K562 (cell line): ENCODE data around the gene ANTKMT. TPM values are rescaled to one million over a fixed set of nuclear protein-coding genes. Genes with fewer than 3 reads are reported as not detected.

Experiments used
- ATAC-seq: fragments of 200-7000 bp; cut with Tn5 transposase; 3 replicates; pipeline ENCODE4 v1.9.1; 2020; ENCODE audit warnings: moderate library complexity
- BruUV-seq: library from RNA; stranded (reverse); fragments of 400-500 nt; replicated peaks from 2 replicates; lab custom pipeline; 2021; lab: Mats Ljungman, UMichigan
- CTCF ChIA-PET: fragments of 300-600 bp; formaldehyde crosslinking; extraction: SDS; loops from one replicate; lab custom pipeline; 2021; ENCODE audit warnings: low intra/inter-chr PET ratio; lab: Yijun Ruan, JAX
- POLR2A ChIA-PET: fragments of 300-600, 350-650 bp; sonication (Branson Sonifier 250); formaldehyde crosslinking; extraction: SDS; loops from one replicate; lab custom pipeline; 2021; ENCODE audit warnings: antibody characterized with exemption, inconsistent platforms; lab: Yijun Ruan, JAX
- DNase-seq, 4 experiments: peaks; one replicate each; pipeline versions ENCODE4 v3.0.0 to v3.0.0-alpha.2; 2011 to 2018; ENCODE audit warnings: low spot score in 3 of 4, mixed read lengths in 3 of 4; ENCODE audit errors: extremely low read depth in 1 of 4
- FAIRE-seq: peaks from 2 replicates; lab custom pipeline; 2011; peaks lifted over from hg19 to GRCh38; lab: Jason Lieb, UNC
- H2AFZ ChIP-seq: 2 replicates; pipeline ENCODE4 v1.6.0; 2011; ENCODE audit warnings: low read depth, low read length, control low read depth, inconsistent platforms
- H3K27ac ChIP-seq: fragments of 200-600 bp; 3 replicates; pipeline ENCODE4 v1.8.0; 2011; ENCODE audit warnings: low read depth, mild to moderate bottlenecking, control low read depth, inconsistent platforms, low read length, moderate library complexity, mixed read lengths; ENCODE audit errors: extremely low read depth
- H3K27me3 ChIP-seq, 2 experiments: fragments of 300-600 bp in 1 of 2; 2 replicates in 1 of 2; 3 replicates in 1 of 2; pipeline versions ENCODE4 v1.6.0 to v1.8.0; 2011; ENCODE audit warnings: inconsistent platforms in 2 of 2, low read length in 2 of 2, mild to moderate bottlenecking in 1 of 2, mixed read lengths in 1 of 2, moderate library complexity in 1 of 2; ENCODE audit not compliant: control insufficient read depth in 2 of 2, insufficient read depth in 2 of 2
- H3K36me3 ChIP-seq: fragments of 300-600 bp; 3 replicates; pipeline ENCODE4 v1.8.0; 2011; ENCODE audit warnings: mild to moderate bottlenecking, low read length, inconsistent platforms; ENCODE audit not compliant: control insufficient read depth, insufficient read depth
- H3K4me1 ChIP-seq, 2 experiments: fragments of 200-600 bp in 1 of 2; replicated peaks in 1 of 2; 2 replicates in 1 of 2; 3 replicates in 1 of 2; pipeline versions ENCODE4 v1.5.1 to v1.8.0; 2011; ENCODE audit warnings: inconsistent platforms in 2 of 2, low read length in 2 of 2, mild to moderate bottlenecking in 1 of 2, mixed read lengths in 1 of 2, moderate library complexity in 1 of 2; ENCODE audit not compliant: control insufficient read depth in 2 of 2, insufficient read depth in 2 of 2
- H3K4me2 ChIP-seq: 2 replicates; pipeline ENCODE4 v1.6.1; 2011; ENCODE audit warnings: low read length, control low read depth, inconsistent platforms, mixed read lengths; ENCODE audit not compliant: insufficient read depth
- H3K4me3 ChIP-seq: fragments of 200-600 bp; sonication (generic), shearing (Covaris generic); 2 replicates; pipeline ENCODE4 v1.5.1; 2016; ENCODE audit warnings: control low read depth, inconsistent platforms
- H3K79me2 ChIP-seq: fragments of 200-600 bp; 3 replicates; pipeline ENCODE4 v1.8.0; 2011; ENCODE audit warnings: low read length, inconsistent platforms; ENCODE audit not compliant: control insufficient read depth, insufficient read depth
- H3K9ac ChIP-seq, 2 experiments: 2 replicates each; pipeline versions ENCODE4 v1.6.0 to v1.6.1; 2011; ENCODE audit warnings: low read depth in 2 of 2, low read length in 2 of 2, control low read depth in 1 of 2, inconsistent platforms in 1 of 2, mild to moderate bottlenecking in 1 of 2, mixed read lengths in 1 of 2; ENCODE audit not compliant: insufficient read depth in 1 of 2
- H3K9me1 ChIP-seq: one replicate; pipeline ENCODE4 v1.6.0; 2011; ENCODE audit warnings: inconsistent platforms, mild to moderate bottlenecking, low read length, moderate library complexity; ENCODE audit not compliant: control insufficient read depth, insufficient read depth
- H3K9me3 ChIP-seq: replicated peaks from 2 replicates; pipeline ENCODE4 v1.5.1; 2011; ENCODE audit warnings: low read depth, low read length, inconsistent platforms; ENCODE audit not compliant: control insufficient read depth, insufficient read depth
- H4K20me1 ChIP-seq: replicated peaks from 2 replicates; pipeline ENCODE4 v1.6.1; 2011; ENCODE audit warnings: low read length, inconsistent platforms, mixed read lengths; ENCODE audit not compliant: control insufficient read depth, insufficient read depth
- ARID1B ChIP-seq: fragments of 450-650 bp; IDR thresholded peaks from 2 replicates; pipeline ENCODE4 v1.6.1; 2016; ENCODE audit warnings: antibody characterized with exemption, mild to moderate bottlenecking, inconsistent platforms
- ARID2 ChIP-seq: fragments of 450-650 bp; IDR thresholded peaks from 2 replicates; pipeline ENCODE4 v1.6.1; 2017; ENCODE audit warnings: antibody characterized with exemption, mild to moderate bottlenecking
- EGR1 ChIP-seq: fragments of 450-650 bp; conservative IDR thresholded peaks from 2 replicates; pipeline ENCODE4 v1.6.1; 2017; ENCODE audit warnings: mild to moderate bottlenecking
- ELF2 ChIP-seq: fragments of 250-450 bp; sonication (Bioruptor Pico); IDR thresholded peaks from 2 replicates; pipeline ENCODE4 v1.5.0; 2021; ENCODE audit warnings: mild to moderate bottlenecking
- ESRRA ChIP-seq: fragments of 450-650 bp; IDR thresholded peaks from 2 replicates; pipeline ENCODE4 v1.6.1; 2014; ENCODE audit warnings: low read depth, mild to moderate bottlenecking, moderate library complexity, borderline replicate concordance
- JUNB ChIP-seq: fragments of 450-650 bp; formaldehyde crosslinking; conservative IDR thresholded peaks from 2 replicates; pipeline ENCODE4 v1.4.0; 2020; ENCODE audit warnings: mild to moderate bottlenecking
- JUND ChIP-seq, 2 experiments: IDR thresholded peaks; 2 replicates in 1 of 2; 3 replicates in 1 of 2; pipeline ENCODE4 v1.6.1; 2011; ENCODE audit warnings: borderline replicate concordance in 2 of 2, low read depth in 2 of 2, low read length in 2 of 2, improper control_type of control experiment in 1 of 2, missing biosample characterization in 1 of 2, missing genetic modification characterization in 1 of 2, missing genetic modification reagents in 1 of 2
- MEIS2 ChIP-seq: fragments of 450-650 bp; IDR thresholded peaks from 2 replicates; pipeline ENCODE4 v1.6.1; 2014; ENCODE audit warnings: mild to moderate bottlenecking; ENCODE audit not compliant: partially characterized antibody
- MIER1 ChIP-seq: fragments of 450-650 bp; IDR thresholded peaks from 2 replicates; pipeline ENCODE4 v1.6.1; 2016; ENCODE audit warnings: antibody characterized with exemption, mild to moderate bottlenecking, low read depth
- NRF1 ChIP-seq, 2 experiments: fragments of 450-650 bp; IDR thresholded peaks in 1 of 2; conservative IDR thresholded peaks in 1 of 2; 2 replicates each; pipeline ENCODE4 v1.6.1; 2014; ENCODE audit warnings: mild to moderate bottlenecking in 2 of 2
- RFX1 ChIP-seq: fragments of 450-650 bp; IDR thresholded peaks from 2 replicates; pipeline ENCODE4 v1.6.1; 2016; ENCODE audit warnings: mild to moderate bottlenecking, moderate library complexity
- RFX7 ChIP-seq: fragments of 250-450 bp; sonication (Bioruptor Pico); IDR thresholded peaks from 2 replicates; pipeline ENCODE4 v1.5.1; 2021; ENCODE audit warnings: mild to moderate bottlenecking
- RHOXF2B ChIP-seq: fragments of 250-450 bp; sonication (Bioruptor Pico); conservative IDR thresholded peaks from 2 replicates; pipeline ENCODE4 v1.5.1; 2021
- SMAD2 ChIP-seq: fragments of 150-350 bp; IDR thresholded peaks from 2 replicates; pipeline ENCODE4 v1.6.1; 2014; ENCODE audit warnings: low read depth, mild to moderate bottlenecking, low read length
- VEZF1 ChIP-seq: fragments of 200-800 bp; sonication (Bioruptor generic); IDR thresholded peaks from 2 replicates; pipeline ENCODE4 v1.6.1; 2017; ENCODE audit warnings: missing genetic modification characterization, missing compliant biosample characterization
- YY1 ChIP-seq, 3 experiments: IDR thresholded peaks; 2 replicates each; pipeline ENCODE4 v1.6.1; 2011; ENCODE audit warnings: low read length in 2 of 3, mild to moderate bottlenecking in 2 of 3, moderate library complexity in 2 of 3, borderline replicate concordance in 1 of 3, control low read depth in 1 of 3, low read depth in 1 of 3; ENCODE audit not compliant: insufficient read depth in 3 of 3, insufficient replicate concordance in 2 of 3, control insufficient read depth in 1 of 3, insufficient read length in 1 of 3; ENCODE audit errors: extremely low read depth in 1 of 3
- ZBTB2 ChIP-seq: fragments of 450-650 bp; IDR thresholded peaks from 2 replicates; pipeline ENCODE4 v1.6.1; 2016; ENCODE audit warnings: antibody characterized with exemption
- ZNF140 ChIP-seq: fragments of 250-450 bp; sonication (Bioruptor Pico); IDR thresholded peaks from 2 replicates; pipeline ENCODE4 v1.8.0; 2021; ENCODE audit warnings: moderate library complexity, mild to moderate bottlenecking, inconsistent platforms
- ZNF76 ChIP-seq: fragments of 250-450 bp; sonication (Bioruptor Pico); IDR thresholded peaks from 2 replicates; pipeline ENCODE4 v1.4.0; 2020; ENCODE audit warnings: mild to moderate bottlenecking, moderate library complexity, borderline replicate concordance
- WGBS: fragments of 100-300 bp; shearing (Covaris generic); methylation state at CpG from one replicate; pipeline ENCODE4 v1.1.6; 2016; ENCODE audit warnings: low coverage, mixed read lengths; ENCODE audit not compliant: insufficient coverage; ENCODE audit errors: missing lambda C conversion rate; 5-methylcytosine and 5-hydroxymethylcytosine counted together
- in situ Hi-C: fragments of 300-500 bp; cut with MboI; formaldehyde crosslinking; loops from 4 replicates; pipeline ENCODE4 v1.15.0; 2018; ENCODE audit warnings: inconsistent platforms, mixed read lengths
- intact Hi-C: fragments of 100-400 bp; cut with micrococcal nuclease; formaldehyde crosslinking; loops from 2 replicates; pipeline ENCODE4 v1.14.2; 2022
- polyA plus RNA-seq, 8 experiments: library from polyadenylated mRNA; depleted of rRNA in 4 of 8; stranded (reverse) in 5 of 8; unstranded in 3 of 8; fragments of >200 nt; fragmentation: Nextera tagmentation in 2 of 8; fragmentation: Illumina TruSeq in 1 of 8; extraction: Ambion mirVana in 2 of 8; extraction: Trizol in 1 of 8; gene quantifications; 2 replicates each; pipeline versions ENCODE4 v1.2.1 to v1.2.3, GENCODE V29; 2011 to 2014; ENCODE audit warnings: inconsistent platforms in 1 of 8, missing spikeins in 1 of 8
- total RNA-seq, 7 experiments: library from RNA; depleted of rRNA in 6 of 7; stranded (reverse); fragments of >200 nt in 6 of 7; fragmentation: Illumina TruSeq in 2 of 7; extraction: Trizol in 2 of 7; gene quantifications; 2 replicates each; pipeline versions ENCODE4 v1.2.1 to v1.2.3, GENCODE V29; 2011 to 2021; ENCODE audit warnings: low replicate concordance in 1 of 7

The ANTKMT gene
- total and polyA plus RNA-seq, 9 of the 15 experiments (the other 6 are each of a cell fraction or from before 2014, with no cell fraction given): 0.58 to 217 (median 19.1) TPM

DNA sequence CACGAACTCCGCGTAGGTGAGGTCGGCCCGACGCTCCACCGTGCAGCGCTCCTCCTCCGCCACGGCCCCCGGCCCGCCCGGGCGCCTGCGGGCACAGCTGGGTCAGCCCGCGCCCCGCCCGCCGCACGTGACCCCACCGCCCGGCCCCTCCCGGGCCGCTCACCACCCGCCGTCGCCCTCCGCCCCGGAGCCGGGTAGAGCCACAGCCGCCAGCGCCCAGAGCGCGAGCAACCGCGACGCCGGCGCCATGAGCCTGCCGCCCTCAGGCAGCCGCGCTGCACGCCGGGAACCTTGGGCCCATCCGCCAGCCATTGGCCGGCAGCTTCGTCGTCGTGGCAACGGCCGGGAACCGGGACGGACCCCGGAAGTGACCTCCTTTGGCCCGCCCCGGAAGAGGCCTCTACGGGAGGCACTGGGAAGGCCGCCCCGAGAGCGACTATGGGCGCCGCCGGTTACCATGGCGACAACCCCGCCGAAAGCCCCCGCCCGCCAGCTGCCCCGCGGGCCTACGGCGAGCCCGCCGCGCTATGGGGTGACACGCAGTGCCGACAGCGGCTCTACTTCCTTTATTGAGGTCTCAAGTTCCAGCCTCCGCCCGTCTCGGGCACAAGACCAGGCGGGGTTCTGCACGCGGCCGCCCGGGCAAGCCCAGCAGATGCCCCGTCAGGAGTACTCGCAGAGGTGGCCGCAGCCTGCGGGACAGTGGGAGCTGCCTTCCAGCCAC, 36.7 kb upstream of the ANTKMT start, which contains the start of gene JMJD8:
JMJD8 (minus strand) TSS at position 264 of the 724 bp plus-strand sequence; CDS start at position 249, 15 bp downstream.
- H2AFZ ChIP-seq: peak within 1 kb of the TSS; percentile 24; the same call in 1 of the 2 replicates
- peak within 1 kb of the TSS; percentile 71 to 98 for H3K9ac ChIP-seq
- BruUV-seq: no TSS peak
- peak within 1 kb of the TSS; percentile 88 for H3K27ac ChIP-seq
- ATAC-seq (peak; percentile 76), DNase-seq (peak; percentile 83 to 97 (median 90)), FAIRE-seq (peak; percentile 92)
- H3K79me2 ChIP-seq: peaks cover 47% of the 10 kb centered on the region
- H4K20me1 ChIP-seq: peaks cover 21% of the 10 kb centered on the region
- intact Hi-C loops: loop anchor here (5.0 kb wide), 1 partner anchor 287 kb away; the partner anchor contains the start of gene NME4
- H3K36me3 ChIP-seq: peaks cover 66% of the 10 kb centered on the region
- H3K4me3 ChIP-seq: peak within 1 kb of the TSS; percentile 98
- H3K9me3 ChIP-seq: no peaks in the 10 kb centered on the region
- ChIA-PET POLR2A (interaction anchor here (0.6 to 0.8 kb wide), 5 partner anchors 9 to 442 kb away, joined by 3 to 6 read pairs (median 3); partner anchors contain the start of gene RHBDL1), CTCF (no interaction called here)
- peaks cover 13% of the 10 kb centered on the region for H3K9me1 ChIP-seq
- no peaks in the 10 kb centered on the region for H3K27me3 ChIP-seq
- H3K4me1 ChIP-seq: peaks cover 27 to 96% of the 10 kb centered on the region in 2 experiments
- in situ Hi-C loops: no loop called here
- WGBS: 17% methylated on average over 42 of the region's 91 CpGs
- peak within 1 kb of the TSS; percentile 75 for H3K4me2 ChIP-seq
- no peak for TF ChIP-seq SMAD2
- no peak for TF ChIP-seq RHOXF2B (CRISPR knock-in tag)
- peak; percentile 76 for TF ChIP-seq ELF2 (CRISPR knock-in tag)
- no peak for TF ChIP-seq EGR1
- TF ChIP-seq ZBTB2: no peak
- peak in 1 of 2 experiments; percentile 39; a peak in 2 of 4 replicates for TF ChIP-seq NRF1 (conservative IDR thresholded peaks at IDR 0.05 in 1 of 2, IDR thresholded peaks at IDR 0.05 in 1 of 2)
- TF ChIP-seq ZNF76 (CRISPR knock-in tag): no peak
- peak; percentile 71 for TF ChIP-seq VEZF1 (CRISPR knock-in tag)
- TF ChIP-seq ESRRA: 0 out of 2 replicates have a peak, but pooled peaks have one; percentile 44
- TF ChIP-seq MIER1: no peak
- TF ChIP-seq JUND (IDR thresholded peaks at IDR 0.05; ENCODE audit: borderline replicate concordance, low read depth, low read length): no peak; the same call in 1 of the 2 replicates
- no peak; the same call in 2 of the 3 replicates for TF ChIP-seq JUND (tag; IDR thresholded peaks at IDR 0.05; ENCODE audit: borderline replicate concordance, low read depth, low read length)
- TF ChIP-seq ARID1B: no peak
- TF ChIP-seq ARID2: no peak
- no peak for TF ChIP-seq RFX7 (CRISPR knock-in tag)
- TF ChIP-seq RFX1: peak; percentile 99
- no peak for TF ChIP-seq JUNB (CRISPR knock-in tag)
- TF ChIP-seq ZNF140 (CRISPR knock-in tag): no peak
- TF ChIP-seq MEIS2: no peak
- TF ChIP-seq YY1 (IDR thresholded peaks at IDR 0.05; ENCODE audit: borderline replicate concordance in 1 of 3, control insufficient read depth in 1 of 3, extremely low read depth in 1 of 3, insufficient read depth in 3 of 3, insufficient read length in 1 of 3, insufficient replicate concordance in 2 of 3, low read depth in 1 of 3, low read length in 2 of 3): peak; percentile 76 to 92 (median 89)
